ENCODE measurements around the gene CYB561D1.
"Not testable (repeated sequence)": the region's sequence is repeated elsewhere in the genome, so short reads cannot be mapped to it uniquely, and the experiment has no call there.

The CYB561D1 gene, protein sequence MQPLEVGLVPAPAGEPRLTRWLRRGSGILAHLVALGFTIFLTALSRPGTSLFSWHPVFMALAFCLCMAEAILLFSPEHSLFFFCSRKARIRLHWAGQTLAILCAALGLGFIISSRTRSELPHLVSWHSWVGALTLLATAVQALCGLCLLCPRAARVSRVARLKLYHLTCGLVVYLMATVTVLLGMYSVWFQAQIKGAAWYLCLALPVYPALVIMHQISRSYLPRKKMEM

GRCh38 chr1:109493805-109494539 lies at the start of gene CYB561D1:
Gene CYB561D1, plus strand, starts transcription at chr1:109494094. Its CDS starts 46 bp downstream, at chr1:109494140.
- peak; percentile 86 to 89 for DNase-seq

DNA sequence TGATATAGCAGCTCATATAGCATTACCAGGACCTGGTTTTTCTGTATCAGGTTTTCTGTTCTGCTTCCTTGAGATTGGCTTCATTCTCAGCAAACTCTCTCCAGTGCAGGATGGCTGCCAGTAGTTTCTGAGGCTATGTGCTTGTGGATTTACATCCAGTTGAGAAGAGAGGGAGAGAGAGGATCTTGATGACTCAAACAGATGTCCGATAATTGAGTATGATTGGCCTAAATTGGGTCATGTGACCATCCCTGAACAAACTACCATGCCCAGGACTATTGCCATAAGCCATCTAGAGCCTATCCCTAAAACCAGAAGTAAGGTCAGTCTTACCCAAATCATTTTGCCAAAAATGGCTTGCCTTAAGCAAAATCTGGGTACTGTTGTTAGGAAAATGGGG lies 49.5 kb upstream of the CYB561D1 start:
- no peak for DNase-seq

GRCh38 chr1:109445949-109446695 lies 47.8 kb upstream of the CYB561D1 start:
- not testable (repeated sequence) for DNase-seq

DNA sequence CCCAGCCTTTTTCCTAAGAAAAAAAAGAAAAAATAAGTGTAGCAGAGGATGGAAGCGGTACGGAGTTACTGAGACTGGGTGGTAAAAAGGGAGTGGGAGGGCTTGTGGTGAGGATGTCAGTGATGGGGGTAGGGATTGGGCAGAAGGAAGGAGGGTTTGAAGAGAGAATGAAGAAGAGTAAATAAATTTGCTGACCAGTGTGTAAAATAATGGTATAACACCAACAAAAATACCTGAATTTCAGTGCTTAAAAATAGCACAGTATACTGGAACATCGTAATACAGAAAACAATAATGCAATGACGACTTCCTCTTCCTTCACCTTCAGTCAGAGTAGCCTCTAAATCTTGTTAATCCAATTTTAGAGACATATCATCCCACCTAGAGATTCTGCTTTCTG lies 46.4 kb upstream of the CYB561D1 start:
- no peak for DNase-seq

DNA sequence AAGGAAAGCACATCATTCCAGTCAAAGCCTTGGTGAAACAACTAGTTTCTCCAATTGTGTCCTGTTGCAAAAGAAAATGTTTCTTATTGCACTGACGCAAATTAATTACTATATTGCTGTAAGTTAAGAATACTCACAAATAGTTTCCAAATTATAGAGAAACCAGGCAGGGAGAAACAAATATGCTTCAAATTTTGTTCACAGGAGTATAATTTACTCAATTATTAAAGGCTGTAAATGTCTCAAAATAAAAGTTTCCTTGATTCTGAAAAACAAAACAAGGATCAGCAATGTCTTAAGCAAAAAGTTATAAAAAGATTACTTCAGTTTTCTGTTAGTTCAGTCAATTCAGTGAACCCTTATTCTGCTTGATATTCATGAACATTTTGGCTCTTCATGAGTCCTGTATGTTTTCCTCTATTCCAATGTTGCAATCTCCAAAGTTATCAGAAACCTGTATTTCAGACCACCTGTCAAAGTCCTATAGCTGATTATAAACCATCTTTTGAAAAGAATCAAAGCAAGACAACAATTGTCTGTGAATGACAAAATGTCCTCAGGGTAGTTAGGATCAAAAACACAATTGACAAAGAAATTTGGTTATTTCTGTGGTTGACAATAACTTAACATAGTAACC lies 39.3 kb upstream of the CYB561D1 start:
- no peak for DNase-seq

GRCh38 chr1:109457819-109458218 lies 36.1 kb upstream of the CYB561D1 start:
- DNase-seq = no peak

- no peak for DNase-seq
Measured at GRCh38 chr1:109466125-109466451, 27.8 kb upstream of the CYB561D1 start.

- DNase-seq = peak in 1 of 2 donors; percentile 21
Measured at GRCh38 chr1:109466452-109467300, 27.2 kb upstream of the CYB561D1 start, which contains the start of gene SYPL2. Gene SYPL2, plus strand, starts transcription at chr1:109466546. Its CDS starts 298 bp downstream, at chr1:109466844.

- no peak for DNase-seq
Measured at GRCh38 chr1:109467301-109467777, 26.6 kb upstream of the CYB561D1 start.

DNA sequence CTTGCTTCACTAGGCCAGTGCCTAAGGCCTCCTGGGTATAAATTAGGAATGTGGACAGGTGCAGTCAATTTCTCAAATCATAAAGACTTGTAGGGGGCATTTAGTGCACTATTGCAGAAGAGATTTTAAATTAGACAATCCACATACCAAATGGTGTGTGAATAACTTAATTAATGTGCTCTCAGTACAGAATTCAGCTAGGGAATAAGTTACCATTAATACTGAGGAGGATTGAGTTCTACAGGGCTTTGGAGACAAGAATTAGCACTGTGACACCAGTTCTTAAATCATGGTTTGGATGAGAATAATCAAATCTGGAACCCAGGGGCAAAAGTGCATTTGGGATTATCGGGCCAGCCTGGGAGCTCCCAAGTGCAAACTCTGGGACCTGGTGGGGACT lies 25.8 kb upstream of the CYB561D1 start:
- DNase-seq = no peak

DNA sequence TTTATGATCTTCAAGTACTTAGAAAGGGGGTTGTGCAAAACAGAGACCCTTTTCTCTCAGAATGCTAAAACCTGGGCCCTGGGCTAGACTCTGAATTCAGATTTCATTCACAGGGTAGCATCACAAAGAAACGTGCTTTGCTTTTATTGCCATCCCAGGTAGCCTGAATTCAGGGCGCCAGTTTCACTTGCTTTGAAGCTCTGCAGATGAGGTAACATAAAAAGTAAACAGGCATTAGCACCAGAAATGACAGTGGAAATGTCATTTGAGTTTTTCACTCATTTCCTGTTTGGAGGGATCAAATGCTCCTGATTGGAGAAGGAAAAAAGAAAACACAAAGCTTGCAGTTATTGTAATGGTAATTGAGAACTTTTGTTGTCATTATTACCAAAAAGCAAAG lies 25.0 kb upstream of the CYB561D1 start:
- no peak for DNase-seq

DNA sequence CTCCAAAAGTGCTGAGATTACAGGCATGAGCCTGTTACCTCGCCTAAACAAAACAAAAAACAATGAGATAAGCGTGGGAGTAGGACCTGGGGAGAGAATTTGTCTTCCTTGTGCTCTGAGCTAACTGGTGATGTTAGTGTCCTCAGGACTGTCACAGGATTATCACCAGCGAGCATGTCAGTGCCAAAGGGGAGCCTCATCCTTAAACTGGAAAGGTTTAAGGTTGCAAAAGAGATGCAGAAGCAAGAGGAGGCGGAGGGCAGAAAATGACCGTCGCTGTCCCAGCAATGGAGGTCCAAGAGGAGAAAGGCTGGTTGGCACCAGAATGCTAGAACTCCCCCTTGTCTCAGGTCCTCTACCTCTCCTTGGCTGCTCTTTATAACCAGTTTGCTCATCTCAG lies 23.6 kb upstream of the CYB561D1 start:
- DNase-seq = no peak

DNA sequence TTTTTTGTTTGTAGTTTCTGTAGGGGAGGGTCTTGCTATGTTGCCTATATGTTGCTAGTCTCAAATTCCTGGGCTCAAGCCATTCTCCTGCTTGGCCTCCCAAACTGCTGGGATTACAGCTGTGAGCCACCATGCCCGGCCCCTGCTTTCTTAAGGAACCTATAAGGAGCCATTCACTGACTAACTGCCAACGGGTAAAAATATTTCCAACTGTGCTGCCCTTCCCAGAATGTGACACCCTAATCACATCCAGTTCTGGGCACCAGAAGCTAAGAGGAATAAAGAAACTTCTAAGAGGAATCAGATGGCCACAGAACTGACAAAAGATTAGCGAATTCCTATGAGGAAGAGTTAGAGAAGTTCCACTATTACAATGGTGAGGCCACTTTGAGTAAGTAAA lies 21.1 kb upstream of the CYB561D1 start:
- DNase-seq = no peak

DNA sequence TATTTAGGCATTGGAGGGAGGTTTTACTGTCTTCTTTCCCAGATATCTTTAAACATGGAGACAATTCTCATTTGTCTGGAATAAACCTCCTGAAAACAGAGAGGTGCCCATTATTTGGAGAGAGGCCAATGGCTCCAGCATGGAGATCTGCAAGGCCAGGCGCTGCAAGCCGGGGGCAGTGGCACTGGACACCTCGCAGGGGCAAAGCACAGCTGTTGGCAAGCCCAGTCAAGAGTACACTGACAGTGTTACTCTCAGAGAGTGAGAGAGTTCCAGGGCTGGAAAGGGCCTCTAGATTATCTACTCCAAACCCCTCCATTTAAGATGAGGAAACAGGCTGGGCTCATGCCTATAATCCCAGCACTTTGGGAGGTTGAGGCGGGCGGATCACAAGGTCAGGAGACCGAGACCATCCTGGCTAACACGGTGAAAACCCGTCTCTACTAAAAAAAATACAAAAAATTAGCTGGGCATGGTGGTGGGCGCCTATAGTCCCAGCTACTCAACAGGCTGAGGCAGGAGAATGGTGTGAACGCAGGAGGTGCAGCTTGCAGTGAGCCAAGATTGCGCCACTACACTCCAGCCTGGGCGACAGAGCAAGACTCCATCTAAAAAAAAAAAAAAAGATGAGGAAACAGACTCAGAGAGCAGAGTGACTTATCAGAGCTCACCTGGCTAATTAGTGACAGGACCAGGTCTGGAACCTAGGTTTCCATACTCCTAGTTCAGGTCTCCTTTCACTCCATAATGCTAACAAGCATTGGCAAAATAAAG lies 20.4 kb upstream of the CYB561D1 start:
- not testable (repeated sequence) for DNase-seq

DNA sequence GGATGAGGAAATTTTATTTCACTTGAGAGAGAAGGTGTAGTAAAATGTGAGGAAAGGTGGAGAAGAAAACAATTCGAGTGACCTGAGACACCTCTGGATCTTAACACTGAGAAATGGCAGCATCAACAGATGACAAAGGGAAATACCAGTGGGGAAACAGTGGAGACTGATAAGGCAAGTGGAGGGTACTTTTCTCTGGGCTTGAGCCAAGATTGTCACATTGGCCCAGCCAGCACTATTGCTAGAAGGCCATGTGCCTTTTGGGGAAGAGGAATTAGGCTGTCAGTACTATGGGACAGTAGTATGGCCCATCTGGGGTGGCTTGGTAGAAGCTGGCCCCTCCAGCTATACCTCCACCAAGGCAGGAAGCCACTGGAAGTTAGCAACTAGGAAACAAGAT lies 19.2 kb upstream of the CYB561D1 start:
- DNase-seq = no peak

- DNase-seq = no peak
Measured at GRCh38 chr1:109475261-109475660, 18.6 kb upstream of the CYB561D1 start.

DNA sequence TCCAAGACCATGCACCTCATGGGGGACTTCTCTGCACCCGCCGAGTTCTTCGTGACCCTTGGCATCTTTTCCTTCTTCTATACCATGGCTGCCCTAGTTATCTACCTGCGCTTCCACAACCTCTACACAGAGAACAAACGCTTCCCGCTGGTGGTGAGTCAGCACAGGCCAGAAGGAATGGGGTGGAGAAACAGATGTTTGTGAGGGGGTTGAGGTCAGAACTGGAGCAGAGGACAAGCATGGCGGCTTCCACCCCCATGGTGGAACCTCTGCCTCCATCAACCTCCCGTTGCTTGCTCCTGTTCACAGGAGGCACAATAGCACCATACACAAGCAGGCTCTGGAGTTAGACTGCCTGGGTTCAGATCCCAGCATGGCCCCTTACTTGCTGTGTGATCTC lies 17.1 kb upstream of the CYB561D1 start:
- DNase-seq = no peak

- DNase-seq = no peak
Measured at GRCh38 chr1:109477821-109478220, 16.1 kb upstream of the CYB561D1 start.

- peak in 1 of 2 donors; percentile 56 for DNase-seq
Measured at GRCh38 chr1:109478806-109479205, 15.1 kb upstream of the CYB561D1 start.

DNA sequence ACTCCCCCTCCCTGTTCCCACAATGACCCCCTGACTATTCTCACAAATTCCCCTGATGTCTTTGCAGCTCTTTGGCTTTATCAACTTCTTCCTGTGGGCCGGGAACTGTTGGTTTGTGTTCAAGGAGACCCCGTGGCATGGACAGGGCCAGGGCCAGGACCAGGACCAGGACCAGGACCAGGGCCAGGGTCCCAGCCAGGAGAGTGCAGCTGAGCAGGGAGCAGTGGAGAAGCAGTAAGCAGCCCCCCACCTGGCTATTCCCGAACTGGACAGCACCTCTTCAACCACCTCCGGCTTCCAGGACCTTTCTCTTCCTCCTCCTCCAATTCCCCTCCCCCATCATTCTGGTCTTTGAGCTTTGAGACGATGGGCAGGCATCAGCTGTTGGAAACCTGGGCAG lies 14.6 kb upstream of the CYB561D1 start:
- DNase-seq = no peak

GRCh38 chr1:109479901-109480300 lies 14.0 kb upstream of the CYB561D1 start:
- no peak for DNase-seq

Data from CD4-positive, alpha-beta T cell treated with Interferon alpha-2 for 1 hour (primary cell).